Adrenal gland (tissue), 5 donors: Measurements from ENCODE around the gene TMEM256.

Source experiments
- CTCF ChIP-seq, 6 experiments: fragments of 450-650 bp in 4 of 6; fragments of 200-600 bp in 2 of 6; sonication (generic) in 1 of 6; IDR thresholded peaks; 1 replicate in 5 of 6; 2 replicates in 1 of 6; pipeline versions ENCODE4 v1.5.1 to v1.8.0; 2016 to 2021; ENCODE audit warnings: antibody characterized with exemption in 6 of 6, mild to moderate bottlenecking in 2 of 6, moderate library complexity in 1 of 6
- POLR2A ChIP-seq, 2 donors: fragments of 450-650 bp; IDR thresholded peaks; one replicate each; pipeline ENCODE4 v1.6.1; 2017; ENCODE audit warnings: antibody characterized with exemption in 2 of 2, mild to moderate bottlenecking in 2 of 2, moderate library complexity in 1 of 2
- donor health status: DM: no; HTN: no; CAD: no.

GRCh38 chr17:7417056-7417655, 13.3 kb upstream of the TMEM256 start:
- TF ChIP-seq CTCF (IDR thresholded peaks at IDR 0.05) (no peak), POLR2A (IDR thresholded peaks at IDR 0.05) (no peak)
